Heart left ventricle (tissue), 16 donors: ENCODE data around the gene POLR1A. TPM values are rescaled to one million over a fixed set of nuclear protein-coding genes. Genes with fewer than 3 reads are reported as not detected.

ENCODE experiments used
- ATAC-seq, 4 donors: fragments of 200-7000 bp; cut with Tn5 transposase; one replicate each; pipeline ENCODE4 v1.9.1; 2020 to 2022; ENCODE audit warnings: moderate library complexity in 4 of 4, mild to moderate bottlenecking in 3 of 4, moderate number of reproducible peaks in 1 of 4
- DNase-seq, 5 donors: peaks; one replicate each; pipeline ENCODE4 v3.0.0-alpha.2; 2020
- H3K27ac ChIP-seq, 12 donors: fragments of 200-600 bp; sonication (generic) in 4 of 12; one replicate each; pipeline versions ENCODE4 v1.5.0 to v1.8.0; 2016 to 2022; ENCODE audit warnings: mild to moderate bottlenecking in 2 of 12
- H3K27me3 ChIP-seq, 9 donors: fragments of 200-600 bp; sonication (generic) in 2 of 9; one replicate each; pipeline versions ENCODE4 v1.5.1 to v1.8.0; 2016 to 2022; ENCODE audit warnings: mild to moderate bottlenecking in 3 of 9
- H3K36me3 ChIP-seq, 9 donors: fragments of 200-600 bp; sonication (generic) in 2 of 9; one replicate each; pipeline versions ENCODE4 v1.5.0 to v1.8.0; 2018 to 2022; ENCODE audit warnings: mild to moderate bottlenecking in 2 of 9
- H3K4me1 ChIP-seq, 12 donors: fragments of 200-600 bp; sonication (generic) in 4 of 12; one replicate each; pipeline versions ENCODE4 v1.5.0 to v1.8.0; 2016 to 2022; ENCODE audit warnings: mild to moderate bottlenecking in 3 of 12
- H3K4me3 ChIP-seq, 12 donors: fragments of 200-600 bp; sonication (generic) in 4 of 12; one replicate each; pipeline versions ENCODE4 v1.5.0 to v1.8.0; 2017 to 2022; ENCODE audit warnings: mild to moderate bottlenecking in 9 of 12, moderate library complexity in 4 of 12
- H3K9me3 ChIP-seq, 12 donors: fragments of 200-600 bp; sonication (generic) in 4 of 12; one replicate each; pipeline versions ENCODE4 v1.5.0 to v1.8.0; 2016 to 2022; ENCODE audit warnings: mild to moderate bottlenecking in 1 of 12
- CTCF ChIP-seq, 12 donors: fragments of 200-600 bp; sonication (generic) in 4 of 12; IDR thresholded peaks; one replicate each; pipeline versions ENCODE4 v1.5.0 to v1.8.0; 2018 to 2022; ENCODE audit warnings: antibody characterized with exemption in 12 of 12, mild to moderate bottlenecking in 5 of 12
- POLR2A ChIP-seq, 2 donors: fragments of 450-650 bp; IDR thresholded peaks; one replicate each; pipeline ENCODE4 v1.6.1; 2017; ENCODE audit warnings: antibody characterized with exemption in 2 of 2, mild to moderate bottlenecking in 2 of 2, moderate library complexity in 2 of 2
- WGBS, 4 donors: extraction: QIAGEN DNeasy Blood & Tissue Kit in 2 of 4; methylation state at CpG; one replicate each; pipeline versions ENCODE4 v1.1.5 to v1.1.7; 2013 to 2018; 5-methylcytosine and 5-hydroxymethylcytosine counted together
- intact Hi-C, 10 donors: fragments of 100-400 bp; cut with DNase I; formaldehyde crosslinking; loops; one replicate each; pipeline versions ENCODE4 v1.11.1 to v1.14.2; 2022
- polyA plus RNA-seq, 2 donors: library from polyadenylated mRNA; stranded (reverse); fragments of 200-250 nt; gene quantifications; one replicate each; pipeline ENCODE4 v1.2.3, GENCODE V29; 2013
- total RNA-seq, 9 donors: library from RNA; depleted of rRNA in 2 of 9; stranded (reverse); fragments of >200 nt in 2 of 9; fragmentation: NEBNext Ultra II Directional in 3 of 9; extraction: Animal tissue kit (Norgen Biotek cat#: 25700) in 3 of 9; gene quantifications; one replicate each; pipeline versions ENCODE4 v1.1.0 to v1.2.4, GENCODE V29; 2016 to 2023
- donor health status: ischemic (EF 13 %, LVEDD 7.1; RV severe dilation, severe dysfunction).
- donor health status: healthy with polysubstance abuse.
- donor health status: DM: no; HTN: yes; CAD: no.
- donor health status: DM: no; HTN: no; CAD: no.
- donor health status: ischemic (EF 25% LVEDD 6.9; RV normal size, moderate dysfunction).
- donor health status: ischemic (EF 25% LVEDD 5.7; RV mildly dilated, moderate dysfunction).
- donor health status: healthy.
- donor health status: DM: yes; HTN: yes; CAD: no.
- donor health status: ischemic (EF 35%, LVEDD 5.7; RV mildly dilated, moderate dysfunction).
- donor health status: nonischemic (EF 11% LVEDD 7.7; RV severe dilation, severe dysfunction).
- donor health status: DM: yes; HTN: yes; CAD: no.
- donor health status: PGD.
- donor health status: ischemic (EF 29% LVEDD 5.4; RV normal size, mild dysfunction).
- donor health status: nonischemic (EF 23%, LVEDD 6.1; RV moderate dilation, normal function).

The POLR1A gene
- total and polyA plus RNA-seq, 11 donors = 4.2 to 25.4 (median 17.7) TPM

DNA sequence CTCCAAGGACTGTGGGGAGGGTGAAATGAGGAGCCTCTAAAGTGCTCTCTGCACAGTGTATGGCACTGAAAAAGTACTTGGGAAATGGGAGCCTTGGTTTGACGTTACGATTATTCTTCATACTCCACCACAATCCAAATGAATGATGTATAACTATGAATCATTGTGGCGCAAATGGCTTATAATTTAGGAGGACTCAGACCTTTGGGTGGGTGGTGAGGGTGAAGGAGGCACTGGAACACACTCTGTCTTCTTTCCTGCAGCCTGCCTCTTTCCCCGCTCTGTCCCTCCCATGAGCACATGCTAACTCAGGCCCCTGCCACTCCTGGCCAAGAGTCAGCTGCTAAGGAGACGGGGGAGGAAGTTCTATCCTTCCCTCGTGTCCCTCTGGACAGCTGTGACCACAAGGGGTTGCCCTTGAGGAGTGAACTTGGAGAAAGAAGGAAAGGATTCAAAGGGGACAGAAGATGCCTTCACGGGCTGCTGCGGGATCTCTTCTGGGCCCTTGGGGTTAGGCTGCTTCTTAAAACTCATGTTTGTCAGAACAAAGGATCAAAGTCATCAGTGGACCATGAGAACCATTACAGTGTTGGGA is 36.5 kb downstream of the POLR1A start:
- no peaks in the 10 kb centered on the region for H3K27me3 ChIP-seq
- H3K4me3 ChIP-seq = no peak overlapping the region
- peak in 2 of 5 donors; percentile 36 to 68 for DNase-seq
- 73 to 80% (median 76%) methylated on average over 8 of the region's 8 CpGs for WGBS, 4 donors
- peak in 2 of 4 donors; percentile 26 to 29 for ATAC-seq
- no peaks in the 10 kb centered on the region for H3K9me3 ChIP-seq
- no peak overlapping the region for H3K27ac ChIP-seq
- intact Hi-C loops = no loop called here
- H3K4me1 ChIP-seq = peaks cover 0 to 38% (median 16%) of the 10 kb centered on the region in 12 donors
- TF ChIP-seq POLR2A (IDR thresholded peaks at IDR 0.05) (no peak), CTCF (IDR thresholded peaks at IDR 0.05) (peak in 2 of 12 donors; percentile 5 to 15)
- H3K36me3 ChIP-seq = peaks cover 4 to 72% (median 56%) of the 10 kb centered on the region in 9 donors

GRCh38 chr2:86068648-86069047 is 37.0 kb downstream of the POLR1A start:
- H3K27me3 ChIP-seq = no peaks in the 10 kb centered on the region
- H3K9me3 ChIP-seq = peaks cover 0 to 3% (median 0%) of the 10 kb centered on the region in 12 donors
- no peak overlapping the region for H3K27ac ChIP-seq
- no peak overlapping the region for H3K4me3 ChIP-seq
- H3K4me1 ChIP-seq = peaks cover 0 to 38% (median 16%) of the 10 kb centered on the region in 12 donors
- intact Hi-C loops = no loop called here
- no peak for DNase-seq
- ATAC-seq = no peak
- 96 to 100% (median 98%) methylated on average over 5 of the region's 5 CpGs for WGBS, 4 donors
- peaks cover 4 to 72% (median 56%) of the 10 kb centered on the region in 9 donors for H3K36me3 ChIP-seq
- TF ChIP-seq POLR2A (IDR thresholded peaks at IDR 0.05) = no peak
- TF ChIP-seq CTCF (IDR thresholded peaks at IDR 0.05) = no peak

DNA sequence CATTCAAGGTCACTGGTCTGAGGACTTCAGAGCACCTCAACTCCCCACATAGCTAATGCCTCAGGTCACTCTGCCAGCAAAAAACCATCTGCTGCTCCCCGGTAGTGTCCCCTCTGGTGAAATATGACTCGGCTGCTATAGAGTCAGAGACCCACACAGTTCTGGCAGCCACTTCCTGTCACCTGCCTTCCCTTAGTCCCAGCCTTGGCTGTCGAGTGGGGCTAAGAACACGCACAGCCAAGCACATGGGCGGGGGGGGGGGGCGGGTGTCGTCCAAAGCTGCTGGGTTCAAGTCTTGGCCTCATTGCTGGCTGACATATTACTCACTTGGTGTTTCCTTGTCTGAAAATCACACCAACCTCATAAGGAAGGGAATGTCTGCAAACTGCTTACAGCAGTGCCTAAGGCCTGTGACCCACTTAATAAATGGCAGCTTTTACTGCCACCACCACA is 37.5 kb downstream of the POLR1A start:
- intact Hi-C loops = no loop called here
- H3K36me3 ChIP-seq = peaks cover 4 to 76% (median 56%) of the 10 kb centered on the region in 9 donors
- no peak for DNase-seq
- H3K9me3 ChIP-seq = peaks cover 0 to 8% (median 0%) of the 10 kb centered on the region in 12 donors
- H3K27ac ChIP-seq = no peak overlapping the region
- no peak overlapping the region for H3K4me3 ChIP-seq
- peaks cover 0 to 37% (median 16%) of the 10 kb centered on the region in 12 donors for H3K4me1 ChIP-seq
- WGBS, 4 donors = 61 to 82% (median 69%) methylated on average over 5 to 7 of the region's 7 CpGs
- no peaks in the 10 kb centered on the region for H3K27me3 ChIP-seq
- peak in 1 of 4 donors; percentile 27 for ATAC-seq
- TF ChIP-seq CTCF (IDR thresholded peaks at IDR 0.05) (no peak), POLR2A (IDR thresholded peaks at IDR 0.05) (no peak)

GRCh38 chr2:86066915-86067314 is 38.8 kb downstream of the POLR1A start:
- intact Hi-C loops = loop anchor here in 1 of 10 donors (2.0 kb wide), 1 partner anchor 26 kb away; no protein-coding TSS in a partner anchor
- peak overlapping the region in 1 of 12 donors; percentile 20 for H3K27ac ChIP-seq

More at GRCh38 chr2:86066915-86067314, 38.8 kb downstream of the POLR1A start:
- TF ChIP-seq CTCF (IDR thresholded peaks at IDR 0.05) (no peak), POLR2A (IDR thresholded peaks at IDR 0.05) (no peak)
- peaks cover 4 to 88% (median 56%) of the 10 kb centered on the region in 9 donors for H3K36me3 ChIP-seq
- H3K4me1 ChIP-seq = peaks cover 0 to 29% (median 7%) of the 10 kb centered on the region in 12 donors
- no peak for ATAC-seq
- no peak for DNase-seq
- peaks cover 0 to 17% (median 0%) of the 10 kb centered on the region in 12 donors for H3K9me3 ChIP-seq
- H3K4me3 ChIP-seq = no peak overlapping the region
- H3K27me3 ChIP-seq = no peaks in the 10 kb centered on the region
